T-helper 2 cell treated with Interferon-gamma antibody and Interleukin-4, amounts not matched to agents 5 μg/mL and 100 μg/mL, for 36 hours (primary cell): ENCODE results near the gene STAU1.
"Not testable (repeated sequence)": the region's sequence is repeated elsewhere in the genome, so short reads cannot be mapped to it uniquely, and the experiment has no call there.

ENCODE experiments used
- DNase-seq: peaks from one replicate; pipeline ENCODE4 v3.0.0; 2021; ENCODE audit warnings: low spot score
- H3K27ac Mint-ChIP-seq: one replicate; pipeline ENCODE4 v1.8.0; 2021; ENCODE audit warnings: mild to moderate bottlenecking, mixed read lengths
- H3K27me3 Mint-ChIP-seq: one replicate; pipeline ENCODE4 v1.8.0; 2021; ENCODE audit warnings: low read depth, mixed read lengths
- H3K36me3 Mint-ChIP-seq: one replicate; pipeline ENCODE4 v1.8.0; 2021; ENCODE audit warnings: low read depth, mixed read lengths
- H3K4me1 Mint-ChIP-seq: one replicate; pipeline ENCODE4 v1.8.0; 2021; ENCODE audit warnings: low read depth, mixed read lengths
- H3K4me3 Mint-ChIP-seq: one replicate; pipeline ENCODE4 v1.8.0; 2022; ENCODE audit warnings: mild to moderate bottlenecking, moderate library complexity, mixed read lengths
- H3K9me3 Mint-ChIP-seq: one replicate; pipeline ENCODE4 v1.8.0; 2021; ENCODE audit warnings: mixed read lengths

Gene STAU1

DNA sequence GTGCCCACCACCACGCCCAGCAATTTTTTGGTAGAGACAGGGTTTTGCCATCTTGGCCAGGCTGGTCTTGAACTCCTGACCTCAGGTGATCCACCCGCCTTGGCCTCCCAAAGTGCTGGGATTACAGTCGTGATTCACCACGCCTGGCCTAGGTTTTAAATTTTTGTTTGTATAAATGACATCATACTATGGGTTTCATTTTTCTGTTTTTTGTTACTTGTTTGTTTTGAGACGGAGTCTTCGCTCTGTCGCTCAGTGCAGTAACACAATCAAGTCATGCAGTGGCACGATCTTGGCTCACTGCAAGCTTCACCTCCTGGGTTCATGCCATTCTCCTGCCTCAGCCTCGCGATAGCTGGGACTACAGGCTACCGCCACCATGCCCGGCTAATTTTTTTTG lies 105.8 kb downstream of the STAU1 start:
- not testable (repeated sequence) for H3K9me3 Mint-ChIP-seq, H3K27me3 Mint-ChIP-seq, H3K4me3 Mint-ChIP-seq, H3K4me1 Mint-ChIP-seq, H3K27ac Mint-ChIP-seq, DNase-seq
- H3K36me3 Mint-ChIP-seq = peaks cover 52% of the 10 kb centered on the region

DNA sequence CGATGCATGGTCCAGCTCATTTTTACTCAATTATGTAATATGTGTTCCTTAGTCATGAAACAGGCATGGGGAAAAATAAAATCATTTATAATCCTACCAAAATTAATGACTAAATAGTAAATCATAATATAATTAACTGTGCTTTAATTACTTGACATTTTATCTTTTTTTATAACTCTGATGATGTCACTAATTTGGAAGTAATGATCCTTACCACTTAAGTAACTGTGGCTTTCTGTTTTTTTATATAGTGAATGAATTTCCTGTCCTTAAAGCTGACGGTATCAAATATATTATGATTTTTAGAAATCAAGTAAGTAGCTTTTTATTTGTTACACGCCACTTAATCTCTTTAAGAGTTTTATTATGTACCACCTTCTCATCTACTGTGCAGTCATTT lies 109.8 kb downstream of the STAU1 start:
- Mint-ChIP-seq H3K4me1 (peaks cover 4% of the 10 kb centered on the region), H3K27me3 (no peaks in the 10 kb centered on the region), H3K4me3 (no peak overlapping the region), H3K9me3 (no peaks in the 10 kb centered on the region), H3K36me3 (peaks cover 45% of the 10 kb centered on the region), H3K27ac (no peak overlapping the region)
- no peak for DNase-seq

DNA sequence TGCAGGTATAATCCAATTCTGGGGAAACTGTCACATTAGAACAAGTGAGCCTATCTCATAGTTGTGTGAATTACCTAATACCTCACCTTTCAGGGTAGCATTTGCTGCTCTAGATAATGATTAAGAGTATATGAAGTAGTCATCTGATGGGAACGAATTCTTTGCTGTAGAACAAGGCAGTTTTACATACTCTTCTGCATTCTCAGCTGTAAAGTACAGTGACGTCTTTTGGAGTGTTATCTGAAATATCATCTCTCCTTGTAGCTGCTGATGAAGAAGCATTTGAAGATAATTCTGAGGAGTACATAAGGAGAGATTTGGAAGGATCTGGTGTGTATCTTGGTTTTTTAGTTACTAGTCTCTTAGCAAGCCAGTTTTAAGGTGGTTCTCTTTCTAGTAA lies 113.6 kb downstream of the STAU1 start:
- peaks cover 6% of the 10 kb centered on the region for H3K4me1 Mint-ChIP-seq
- DNase-seq = no peak
- H3K9me3 Mint-ChIP-seq = no peaks in the 10 kb centered on the region
- H3K27me3 Mint-ChIP-seq = no peaks in the 10 kb centered on the region
- no peak overlapping the region for H3K27ac Mint-ChIP-seq
- peaks cover 43% of the 10 kb centered on the region for H3K36me3 Mint-ChIP-seq
- H3K4me3 Mint-ChIP-seq = no peak overlapping the region
